IPS DF 19.7 (cell line): ENCODE results near the gene CELF4.

Source experiments
- DNase-seq: peaks from one replicate; pipeline ENCODE4 v3.0.0-alpha.2; 2013; ENCODE audit warnings: low read depth, low spot score

Gene CELF4

DNA sequence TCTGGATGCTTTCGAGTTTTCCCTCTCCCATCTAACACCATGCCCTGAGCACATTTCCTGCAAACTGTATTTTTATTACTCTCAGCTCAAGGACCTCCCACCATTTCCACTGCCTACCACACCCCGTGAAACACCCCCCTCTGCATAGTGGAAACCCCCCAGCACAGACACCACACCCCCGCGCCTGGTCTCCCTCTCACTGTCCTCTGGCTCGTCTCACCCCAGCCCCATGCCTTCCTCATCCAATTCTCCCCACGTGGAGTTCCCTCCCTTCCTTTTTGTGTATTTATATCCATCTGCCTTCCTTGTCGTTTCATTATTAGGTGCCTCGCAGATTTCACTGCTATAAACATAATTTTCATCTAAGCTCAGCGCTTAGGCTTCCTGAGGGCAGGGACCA lies 307.5 kb downstream of the CELF4 start:
- DNase-seq: no peak

DNA sequence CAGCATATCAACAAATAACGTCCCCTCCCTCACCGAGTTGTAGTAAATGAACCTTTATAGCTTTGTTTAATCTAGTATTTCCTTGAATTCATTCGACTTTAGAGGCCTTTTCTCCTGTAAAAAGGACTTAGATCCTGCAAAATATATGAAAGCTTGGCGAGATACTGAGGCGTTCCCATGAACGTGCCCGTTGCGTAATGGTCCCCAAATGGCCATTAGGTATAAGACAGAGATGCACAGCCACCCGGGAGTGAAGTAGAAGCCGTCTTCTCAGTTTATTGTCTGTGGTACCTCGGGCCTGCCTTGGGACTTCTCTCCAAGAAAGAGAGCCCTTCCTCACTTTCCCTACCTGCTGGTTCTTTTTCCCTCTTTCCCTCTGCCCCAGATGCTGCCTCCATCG lies 310.6 kb downstream of the CELF4 start:
- DNase-seq: no peak

DNA sequence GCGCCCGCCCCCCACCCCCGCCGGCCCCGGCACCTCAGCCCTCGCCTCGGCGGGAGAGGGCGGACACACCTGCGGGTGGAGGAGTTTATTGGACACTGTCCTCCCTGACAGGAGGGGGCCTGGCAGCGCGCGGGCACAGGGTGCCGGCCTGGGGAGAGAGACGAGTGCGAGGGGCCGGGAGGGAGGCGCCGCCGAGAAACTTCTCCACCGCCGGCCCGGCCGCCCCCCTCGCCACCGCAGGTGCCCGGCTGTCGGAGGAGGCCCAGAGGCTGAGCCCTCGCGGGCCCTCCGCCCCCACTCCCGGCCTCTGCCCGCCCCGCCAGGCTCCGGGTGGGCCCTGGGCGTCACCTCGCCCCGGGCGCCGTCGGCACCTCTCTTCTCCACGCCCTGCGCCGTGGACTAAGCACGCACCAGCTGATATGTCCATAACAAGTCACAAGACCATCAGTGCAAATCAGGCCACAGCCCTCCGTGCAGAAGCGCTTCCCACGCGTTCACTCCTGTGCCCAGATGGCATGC lies 311.3 kb downstream of the CELF4 start:
- DNase-seq: no peak

DNA sequence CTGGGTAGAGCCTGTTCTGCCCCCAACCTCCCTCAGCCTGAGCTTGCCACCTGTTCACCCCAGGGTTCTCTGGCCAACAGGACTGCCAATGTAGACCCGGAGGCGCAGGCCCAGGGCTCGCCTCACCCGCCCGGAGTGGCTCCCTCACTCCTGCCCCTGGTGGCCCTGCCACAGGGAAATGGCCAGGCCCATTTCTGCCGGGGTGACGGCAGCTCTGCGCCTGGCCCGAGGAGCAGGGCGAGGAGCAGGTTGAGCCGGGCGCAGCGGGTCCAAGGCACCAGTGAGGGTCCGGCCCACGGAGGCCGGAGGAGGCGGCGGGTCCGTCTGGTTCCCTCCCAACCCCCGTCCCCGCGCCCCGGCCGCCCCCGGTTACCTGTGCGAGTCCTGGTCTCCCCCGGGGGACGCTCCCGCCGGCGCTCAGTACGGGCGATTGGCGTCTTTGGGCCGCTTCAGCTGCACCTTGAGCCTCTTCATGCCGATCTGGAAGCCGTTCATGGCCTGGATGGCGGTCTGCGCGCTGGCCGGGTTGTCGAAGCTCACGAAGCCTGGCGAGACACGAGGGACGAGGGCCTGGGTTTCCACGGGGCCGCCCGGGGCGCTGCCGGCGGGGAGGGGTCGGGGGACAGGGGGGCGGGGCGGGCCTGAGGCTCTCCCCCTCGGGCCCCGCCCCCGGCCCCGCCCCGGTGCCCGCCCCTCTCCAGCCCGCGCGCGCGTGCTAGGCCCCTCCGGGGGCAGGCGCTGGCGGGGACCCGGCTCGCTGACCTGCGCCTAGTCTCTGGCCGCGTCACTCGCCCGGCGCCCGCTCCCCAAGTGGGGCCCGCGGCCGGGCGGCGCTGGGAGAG lies 312.0 kb downstream of the CELF4 start:
- no peak for DNase-seq

DNA sequence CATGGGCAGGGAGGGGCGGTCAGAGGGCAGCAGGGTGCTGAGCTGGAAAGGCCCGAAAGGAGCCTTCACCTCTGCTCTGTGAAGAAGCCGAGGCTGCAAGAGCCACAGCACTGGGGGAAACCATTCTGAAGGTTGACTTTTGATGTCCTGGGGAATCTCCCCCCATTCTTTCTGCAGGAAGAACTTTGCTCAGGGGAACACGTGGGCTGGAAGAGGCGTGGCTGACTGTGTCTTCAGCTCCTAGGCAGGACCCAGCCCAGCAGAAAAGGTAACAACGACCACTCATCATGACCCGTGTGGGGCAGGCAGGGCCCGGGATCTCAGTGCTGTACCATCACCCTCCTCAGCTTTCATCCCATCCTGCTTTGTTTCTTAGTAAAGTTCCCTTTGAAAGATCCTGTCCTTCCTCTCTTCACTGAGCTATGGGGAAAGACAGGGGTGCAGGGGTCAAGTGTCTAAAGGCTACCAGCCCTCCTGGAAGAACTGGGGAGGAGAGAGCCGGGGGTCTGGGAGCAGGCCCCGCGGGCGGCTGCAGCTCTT lies 312.7 kb downstream of the CELF4 start:
- no peak for DNase-seq

DNA sequence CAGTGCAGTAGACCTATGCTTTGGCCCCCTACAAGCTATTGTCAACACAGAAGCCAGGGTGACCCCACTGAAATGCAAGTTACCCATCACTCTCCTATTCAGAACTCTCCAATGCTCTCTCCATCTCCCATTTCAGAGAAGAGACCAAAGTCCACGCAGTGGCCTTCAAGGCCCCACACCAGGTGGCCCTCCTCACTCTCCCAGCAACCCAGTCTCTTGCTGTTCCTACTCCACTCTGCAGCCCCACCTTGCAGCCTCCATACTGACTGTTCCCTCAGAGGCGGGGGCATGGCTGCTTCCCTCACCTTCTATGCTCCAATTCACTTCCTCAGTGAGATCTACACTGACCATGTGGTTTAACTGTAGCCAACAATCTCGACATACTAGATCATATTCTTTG lies 313.3 kb downstream of the CELF4 start:
- no peak for DNase-seq

DNA sequence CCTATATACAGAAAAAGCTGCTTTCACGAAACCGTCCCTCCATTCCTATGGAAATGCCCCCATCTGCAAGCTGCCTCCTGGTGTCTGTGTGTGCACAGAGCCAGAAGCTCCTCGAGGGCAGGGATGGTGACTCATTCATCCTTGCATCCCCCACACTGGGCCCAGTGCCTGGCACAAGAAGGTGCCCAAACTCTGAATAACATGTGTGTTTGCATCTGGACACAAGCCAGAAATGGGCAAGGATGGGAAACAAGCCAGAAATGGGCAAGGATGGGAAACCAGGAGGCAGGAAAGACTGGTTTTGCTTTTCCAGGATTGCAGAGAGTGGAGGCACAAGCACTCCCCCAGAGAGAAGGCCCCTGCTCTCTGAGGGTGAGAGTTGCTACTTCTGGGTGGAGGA lies 313.9 kb downstream of the CELF4 start:
- no peak for DNase-seq

DNA sequence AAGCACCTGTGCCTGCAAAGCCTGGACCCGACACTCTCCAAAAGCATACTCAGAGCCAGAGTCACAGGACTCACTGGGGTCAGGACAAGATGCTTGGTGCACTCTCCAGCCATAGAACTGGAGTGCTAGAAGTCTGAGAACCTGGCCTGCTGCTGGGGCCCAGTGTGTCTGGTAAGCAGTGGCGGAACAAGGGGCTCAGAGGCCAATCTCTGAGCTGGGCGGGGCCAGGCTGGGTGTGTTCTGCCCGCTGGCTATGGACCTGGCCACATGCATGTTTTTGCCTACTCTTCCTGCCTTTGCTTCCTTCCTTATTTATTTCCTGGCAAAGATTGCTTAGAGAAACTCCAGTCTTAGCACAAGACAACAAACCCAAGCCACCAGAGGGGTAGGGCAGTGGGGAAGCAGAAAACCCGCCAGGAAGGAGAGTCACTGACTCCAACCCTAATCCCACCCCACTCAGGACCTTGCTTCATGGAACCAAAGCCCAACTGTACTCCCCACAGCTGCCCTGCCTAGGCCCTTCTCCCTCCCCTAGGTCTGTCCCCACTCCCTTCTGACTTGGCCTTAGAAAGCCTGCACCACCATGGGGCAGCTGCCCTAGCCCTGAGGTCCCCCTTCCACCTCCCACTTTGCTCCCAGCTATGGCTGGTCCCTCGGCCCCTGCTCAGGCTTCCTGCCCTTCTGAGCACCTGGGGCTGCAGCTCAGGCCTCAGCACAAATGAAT lies 315.5 kb downstream of the CELF4 start:
- no peak for DNase-seq

DNA sequence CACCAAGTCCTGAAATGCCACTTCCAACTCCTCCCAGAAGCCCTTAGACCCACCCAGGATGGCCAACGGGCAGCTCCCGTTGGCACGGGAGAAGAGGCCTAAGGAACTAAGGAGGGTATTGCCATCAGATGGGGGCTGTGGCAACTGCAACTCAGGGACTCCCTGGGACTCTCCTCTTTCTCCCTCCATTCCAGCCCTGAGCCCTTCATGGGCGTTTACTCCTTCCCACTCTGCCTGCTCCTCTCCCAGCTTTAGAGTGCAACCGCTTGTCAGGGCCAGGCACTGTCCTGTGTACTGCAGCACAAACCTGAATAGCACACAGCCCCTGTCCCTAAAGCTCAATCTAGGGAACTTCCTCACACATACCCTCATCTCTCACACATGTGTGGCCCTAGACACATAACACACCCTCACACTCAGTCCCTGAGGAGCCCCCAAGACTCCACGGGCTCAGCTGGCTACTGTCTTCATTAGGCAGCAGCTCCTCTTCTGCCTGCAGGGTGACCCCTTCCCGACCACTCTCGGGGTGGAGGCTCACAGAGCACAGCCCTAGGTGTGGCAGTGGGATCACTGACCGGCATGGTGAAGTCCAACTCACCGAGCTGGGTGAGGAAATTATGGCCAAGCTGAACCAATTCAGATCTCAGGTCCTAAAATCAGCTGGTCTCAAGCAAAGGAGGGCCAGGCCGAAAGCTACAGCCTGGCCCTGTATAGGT lies 316.3 kb downstream of the CELF4 start:
- DNase-seq: no peak

DNA sequence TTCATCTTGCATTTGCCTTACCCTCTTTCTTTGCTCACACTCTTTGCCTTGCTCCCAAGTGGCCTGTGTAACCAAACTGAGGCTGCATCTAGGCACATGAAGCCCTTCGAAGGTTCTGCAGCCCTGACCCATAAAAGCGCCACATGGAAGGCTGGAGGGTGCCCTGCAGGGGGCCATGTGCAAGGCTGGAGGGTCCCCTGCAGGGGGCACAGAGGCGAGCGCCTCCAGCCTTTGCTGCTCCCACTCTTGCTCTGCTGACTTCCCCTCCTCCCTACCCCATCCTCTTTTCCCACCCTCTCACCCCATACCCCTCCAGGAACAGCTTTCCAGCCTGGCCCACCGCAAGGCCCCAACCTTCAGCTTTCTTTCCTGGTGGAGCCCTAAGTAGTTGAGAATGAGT lies 317.3 kb downstream of the CELF4 start:
- DNase-seq: no peak

DNA sequence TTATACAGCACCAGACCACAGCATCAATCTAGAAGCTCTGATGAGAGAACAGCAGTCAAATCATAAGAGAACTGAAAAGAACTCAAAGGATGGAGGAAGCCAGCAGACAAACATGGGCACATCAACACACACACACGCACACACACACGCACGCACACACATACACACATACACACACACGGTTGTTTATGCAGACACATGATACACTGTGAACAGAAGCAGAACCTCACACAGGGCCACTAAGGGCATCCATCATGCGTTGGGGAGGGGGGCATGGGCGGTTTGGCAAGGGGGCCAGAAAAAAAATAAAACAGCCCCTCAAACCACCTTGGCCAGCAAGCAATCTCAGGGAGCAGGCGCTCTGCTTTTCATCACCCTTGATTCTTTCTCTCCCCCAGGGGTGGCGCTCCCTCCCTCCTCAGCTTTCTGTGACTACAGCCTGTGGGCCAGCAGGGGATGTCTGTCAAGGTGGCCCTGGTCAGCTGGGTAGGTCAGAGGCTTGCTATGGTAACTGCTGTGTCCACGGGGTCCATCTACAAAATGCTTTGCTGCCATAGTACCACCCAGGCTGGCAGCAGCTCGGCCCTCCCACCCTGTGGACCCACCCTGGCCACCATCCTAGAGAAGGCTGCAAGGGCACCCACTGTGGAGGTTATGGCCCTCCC lies 318.0 kb downstream of the CELF4 start:
- no peak for DNase-seq

DNA sequence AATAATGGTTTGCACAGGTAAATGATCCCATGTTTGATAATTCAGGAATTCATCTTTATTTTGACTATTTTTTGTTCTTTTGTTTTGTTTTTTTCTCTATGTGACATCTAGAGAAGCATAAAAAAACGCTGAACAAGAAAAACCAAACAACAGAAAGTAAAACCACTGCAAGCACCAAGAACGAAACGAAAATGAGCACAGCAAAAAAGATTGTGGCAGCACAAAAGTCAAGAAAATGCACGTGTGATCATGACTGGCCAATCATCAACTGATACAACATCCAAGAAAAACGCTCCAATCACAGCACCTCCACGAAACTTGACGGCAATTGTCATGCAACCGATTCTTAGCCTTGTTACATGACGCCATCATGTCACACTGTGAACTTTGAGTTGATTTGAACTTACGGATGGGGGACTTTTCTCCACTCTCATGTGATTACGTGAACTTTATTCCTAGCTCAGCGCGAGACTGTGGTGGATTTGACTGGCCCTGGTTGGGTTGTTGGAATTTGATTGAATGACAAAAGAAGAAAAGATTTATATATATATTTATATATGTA lies 318.7 kb downstream of the CELF4 start:
- DNase-seq: no peak

DNA sequence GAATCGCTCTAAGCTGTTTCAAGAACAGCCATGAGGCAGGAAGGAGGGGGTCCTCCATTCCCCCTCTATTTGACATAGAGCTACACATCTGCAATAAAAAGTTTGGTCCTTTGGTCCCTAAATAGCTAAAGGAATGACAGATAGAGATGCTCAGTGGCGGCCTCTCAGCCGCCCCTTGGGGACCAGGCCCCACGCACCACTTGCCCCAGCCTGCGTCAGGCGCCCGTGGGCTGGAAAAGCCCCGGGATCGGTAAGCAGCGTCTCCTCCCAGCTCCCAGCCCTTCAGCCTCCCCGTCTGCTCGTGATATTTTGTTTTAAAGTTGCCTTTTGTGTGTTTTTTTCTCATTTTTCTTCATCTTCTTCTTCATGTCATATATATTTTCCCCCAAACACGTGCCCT lies 321.0 kb downstream of the CELF4 start:
- no peak for DNase-seq

DNA sequence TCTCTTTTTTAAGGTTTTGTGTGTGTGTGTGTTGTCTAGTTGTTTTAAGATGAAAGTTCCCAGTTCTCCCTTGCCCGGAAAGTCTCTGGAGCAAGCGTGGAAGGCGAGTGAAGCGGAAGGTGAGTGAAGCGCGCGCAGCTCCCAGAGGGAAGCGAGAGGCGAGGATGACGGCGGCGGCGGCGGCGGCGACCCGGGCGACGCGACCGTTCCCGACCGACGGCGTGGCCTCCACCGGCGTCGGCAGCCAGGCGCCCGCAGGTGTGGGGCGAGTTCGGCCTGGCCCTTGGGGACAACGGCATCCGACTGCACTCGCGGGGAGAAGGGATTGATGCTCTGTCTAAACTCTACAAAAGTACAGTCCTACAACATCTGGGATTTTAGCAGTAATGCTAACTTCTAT lies 321.9 kb downstream of the CELF4 start:
- DNase-seq: no peak

DNA sequence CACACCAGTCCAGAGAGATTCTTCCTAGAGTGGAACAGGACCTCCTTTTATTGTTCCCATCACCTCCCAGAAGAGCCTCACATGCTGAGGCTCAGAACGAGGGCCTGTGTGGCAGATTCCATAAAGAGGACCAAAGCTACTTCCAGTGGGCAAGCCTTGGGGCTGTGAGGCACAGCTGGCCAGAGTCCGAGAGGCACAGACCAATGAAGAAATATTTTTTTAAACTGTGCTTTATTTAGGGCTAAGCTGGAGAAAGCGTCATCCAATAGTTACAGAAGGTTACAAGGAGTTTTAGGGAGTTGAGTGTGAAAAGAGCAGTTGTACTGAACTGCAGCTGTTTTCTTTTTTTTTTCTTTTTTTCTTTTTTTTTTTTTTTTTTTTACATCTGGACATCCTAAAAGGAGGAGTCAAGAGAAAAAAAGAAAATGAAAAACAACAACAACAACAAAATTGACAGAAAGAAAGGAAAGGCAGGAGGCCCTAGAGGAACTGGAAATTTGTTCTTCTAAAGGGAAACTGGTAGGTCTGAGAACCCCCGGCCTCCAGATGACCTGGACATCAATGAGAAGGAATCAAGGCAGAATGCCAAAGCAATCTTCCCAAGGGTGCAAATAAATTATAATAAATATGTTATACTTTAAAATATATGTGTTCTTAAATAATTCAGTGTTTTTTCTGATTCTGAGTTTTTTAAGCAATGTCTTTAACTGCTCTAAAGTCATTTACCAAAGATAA lies 322.6 kb downstream of the CELF4 start:
- DNase-seq: no peak

DNA sequence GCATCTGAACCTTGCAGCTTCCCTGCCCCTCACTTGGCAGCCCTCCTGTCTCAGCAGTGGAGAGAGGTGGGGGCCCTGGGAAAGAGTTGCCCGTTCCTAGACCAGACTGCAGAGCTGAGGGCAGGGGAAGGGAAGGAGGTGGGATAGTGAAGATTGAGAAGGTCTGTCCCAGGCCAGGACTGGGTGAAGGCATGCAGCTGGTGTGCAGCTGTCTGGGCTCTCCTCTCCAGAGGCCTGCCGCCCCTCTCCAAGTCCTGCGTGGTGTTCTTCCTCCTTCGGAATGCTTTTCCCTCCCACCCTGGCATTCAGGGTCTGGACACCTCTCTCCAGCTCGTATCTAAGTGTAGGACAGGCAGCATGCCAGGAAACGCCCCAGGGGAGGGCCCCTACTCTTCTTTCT lies 323.5 kb downstream of the CELF4 start:
- DNase-seq: no peak

DNA sequence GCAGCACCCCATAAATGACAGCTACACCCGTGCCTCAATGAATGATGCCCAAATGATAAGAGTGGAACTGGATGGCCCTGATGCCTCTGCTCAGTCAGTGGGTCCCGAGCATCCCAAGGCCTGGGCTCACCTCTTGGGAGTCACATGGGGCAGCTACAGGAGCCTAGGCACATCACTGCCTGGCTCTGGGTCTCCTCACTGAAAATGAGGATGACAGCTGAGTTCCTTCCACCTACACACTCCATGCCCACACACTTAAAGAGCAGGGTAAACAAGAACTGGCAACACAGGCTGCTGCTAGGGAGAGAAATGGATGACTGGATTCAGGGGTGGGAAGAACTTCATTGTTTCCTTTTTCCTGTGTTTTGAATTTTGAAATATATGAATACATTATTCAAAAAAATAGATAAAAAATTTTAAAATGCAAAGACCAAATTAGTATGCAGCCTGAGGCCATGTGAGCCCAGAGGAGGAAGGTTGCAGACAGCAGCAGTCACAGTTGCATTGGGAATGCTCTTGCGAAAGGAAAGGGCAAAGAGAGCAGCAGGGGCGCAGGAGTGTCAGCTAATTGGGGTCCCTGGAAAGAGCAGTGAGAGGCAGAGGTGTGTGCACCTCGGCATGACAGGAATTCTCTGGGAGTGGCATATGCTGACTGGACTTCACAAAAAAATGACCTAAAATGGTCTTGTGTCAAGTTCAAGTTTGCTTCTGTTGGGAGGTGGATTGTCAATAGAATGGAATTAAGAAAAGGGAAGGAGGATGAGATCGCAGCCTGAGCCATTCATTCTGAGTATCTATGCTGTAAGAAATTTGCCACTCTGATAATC lies 327.1 kb downstream of the CELF4 start:
- no peak for DNase-seq

DNA sequence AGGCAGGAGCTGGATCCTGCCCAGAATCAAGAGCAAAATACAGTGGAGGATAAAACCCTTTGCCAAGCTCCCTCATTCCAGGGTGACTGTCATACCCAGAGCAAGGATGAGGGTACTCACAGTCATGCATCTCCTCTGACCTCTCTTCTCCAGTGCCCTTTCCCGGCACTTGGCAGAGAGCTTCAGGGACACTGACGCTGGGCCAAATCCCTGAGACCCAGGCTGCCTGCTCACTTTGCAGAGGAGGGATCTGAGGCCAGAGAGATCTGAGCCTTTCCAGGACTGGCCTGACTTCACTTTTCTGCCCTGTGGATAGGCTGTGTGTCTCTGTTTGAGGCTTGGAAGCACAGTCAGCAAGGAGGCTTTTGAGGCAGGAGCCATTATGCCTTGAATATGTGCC lies 330.0 kb downstream of the CELF4 start:
- DNase-seq: no peak

DNA sequence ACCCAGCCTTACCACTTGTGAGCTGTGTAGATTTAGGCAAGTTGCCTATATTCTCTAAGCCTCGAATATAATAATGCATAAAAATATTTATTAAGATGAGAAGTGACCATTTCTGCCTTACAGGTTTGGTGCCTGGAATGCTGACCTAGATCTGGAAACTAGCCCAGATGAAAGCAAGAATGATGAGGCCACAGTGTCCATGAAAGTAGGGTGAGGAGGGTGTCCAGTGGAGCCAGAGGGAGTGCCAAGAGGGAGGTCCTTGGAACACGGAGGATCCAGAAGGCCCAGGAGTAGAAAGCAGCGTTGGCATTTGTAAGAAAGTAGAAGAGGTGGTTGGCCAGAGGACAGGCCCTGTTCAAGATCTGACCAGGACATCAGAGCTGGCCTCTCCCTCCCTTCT lies 334.3 kb downstream of the CELF4 start:
- DNase-seq: no peak

DNA sequence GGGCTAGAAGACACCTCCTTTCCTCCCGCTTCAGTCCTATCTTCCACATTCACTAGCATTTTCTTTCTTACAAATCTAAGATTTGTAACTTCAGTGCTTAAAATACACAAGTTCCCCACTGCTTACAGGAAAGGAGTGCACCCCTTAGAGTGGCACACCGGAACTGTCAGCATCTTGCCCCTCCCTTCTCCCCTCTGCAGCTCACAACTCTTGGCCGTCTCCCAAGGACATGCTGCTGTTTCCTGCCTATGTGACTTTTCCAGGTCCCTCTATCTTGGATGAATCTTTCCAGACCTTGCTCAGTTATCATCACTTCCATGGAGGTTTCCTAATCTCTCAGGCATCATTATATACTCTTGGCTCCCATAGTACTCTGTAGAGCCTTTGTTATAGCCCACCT lies 334.8 kb downstream of the CELF4 start:
- no peak for DNase-seq
